Measurements from ENCODE around the gene NPR3. TPM values are rescaled to one million over a fixed set of nuclear protein-coding genes. Genes with fewer than 3 reads are reported as not detected.

NPR3 gene
- total and polyA plus RNA-seq, 2 donors (not counting 1 experiment from before 2014, with no cell fraction given) = 14.9 to 87.3 TPM

GRCh38 chr5:32753765-32754164 lies 42.6 kb downstream of the NPR3 start:
- H3K4me1 ChIP-seq (ENCODE audit: control insufficient read depth, extremely low read depth, insufficient read depth, low read length) = peaks cover 4% of the 10 kb centered on the region
- H3K79me2 ChIP-seq (ENCODE audit: control insufficient read depth, insufficient read depth, low read length) = no peaks in the 10 kb centered on the region
- no peak for TF ChIP-seq EZH2 (IDR thresholded peaks at IDR 0.05; ENCODE audit: low read length, missing control alignments)
- TF ChIP-seq, protein P1, sequence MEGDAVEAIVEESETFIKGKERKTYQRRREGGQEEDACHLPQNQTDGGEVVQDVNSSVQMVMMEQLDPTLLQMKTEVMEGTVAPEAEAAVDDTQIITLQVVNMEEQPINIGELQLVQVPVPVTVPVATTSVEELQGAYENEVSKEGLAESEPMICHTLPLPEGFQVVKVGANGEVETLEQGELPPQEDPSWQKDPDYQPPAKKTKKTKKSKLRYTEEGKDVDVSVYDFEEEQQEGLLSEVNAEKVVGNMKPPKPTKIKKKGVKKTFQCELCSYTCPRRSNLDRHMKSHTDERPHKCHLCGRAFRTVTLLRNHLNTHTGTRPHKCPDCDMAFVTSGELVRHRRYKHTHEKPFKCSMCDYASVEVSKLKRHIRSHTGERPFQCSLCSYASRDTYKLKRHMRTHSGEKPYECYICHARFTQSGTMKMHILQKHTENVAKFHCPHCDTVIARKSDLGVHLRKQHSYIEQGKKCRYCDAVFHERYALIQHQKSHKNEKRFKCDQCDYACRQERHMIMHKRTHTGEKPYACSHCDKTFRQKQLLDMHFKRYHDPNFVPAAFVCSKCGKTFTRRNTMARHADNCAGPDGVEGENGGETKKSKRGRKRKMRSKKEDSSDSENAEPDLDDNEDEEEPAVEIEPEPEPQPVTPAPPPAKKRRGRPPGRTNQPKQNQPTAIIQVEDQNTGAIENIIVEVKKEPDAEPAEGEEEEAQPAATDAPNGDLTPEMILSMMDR (conservative IDR thresholded peaks at IDR 0.05 in 1 of 2, IDR thresholded peaks at IDR 0.05 in 1 of 2; ENCODE audit: low read depth in 1 of 2, low read length in 2 of 2) = peak; percentile 5 to 17
- no peaks in the 10 kb centered on the region for H3K9me3 ChIP-seq (ENCODE audit: control insufficient read depth, insufficient read depth, low read depth, low read length)
- H3K36me3 ChIP-seq (ENCODE audit: control insufficient read depth, insufficient read depth, low read length) = no peaks in the 10 kb centered on the region
- no peak overlapping the region for H3K9ac ChIP-seq (ENCODE audit: insufficient read depth, low read length)
- H3K4me2 ChIP-seq (ENCODE audit: extremely low read depth, insufficient read depth, low read length) = no peak overlapping the region
- no peaks in the 10 kb centered on the region for H3K27me3 ChIP-seq (ENCODE audit: control insufficient read depth, insufficient read depth, low read length)
- no peak overlapping the region for H2AFZ ChIP-seq (ENCODE audit: low read length)
- H3K4me3 ChIP-seq (replicated peaks in 1 of 4; ENCODE audit: control extremely low read depth in 1 of 4, insufficient read depth in 1 of 4, low read depth in 3 of 4, low read length in 4 of 4) = no peak overlapping the region
- no peaks in the 10 kb centered on the region for H4K20me1 ChIP-seq (ENCODE audit: control insufficient read depth, extremely low read depth, insufficient read depth, low read length)
- DNase-seq (ENCODE audit: low read depth in 2 of 2) = peak; percentile 7 to 60
- peak overlapping the region; percentile 30 for H3K27ac ChIP-seq (ENCODE audit: insufficient read depth, low read length)

- H3K27ac ChIP-seq (ENCODE audit: insufficient read depth, low read length) = peak overlapping the region; percentile 30
Measured at GRCh38 chr5:32754284-32754683, 43.2 kb downstream of the NPR3 start.

DNA sequence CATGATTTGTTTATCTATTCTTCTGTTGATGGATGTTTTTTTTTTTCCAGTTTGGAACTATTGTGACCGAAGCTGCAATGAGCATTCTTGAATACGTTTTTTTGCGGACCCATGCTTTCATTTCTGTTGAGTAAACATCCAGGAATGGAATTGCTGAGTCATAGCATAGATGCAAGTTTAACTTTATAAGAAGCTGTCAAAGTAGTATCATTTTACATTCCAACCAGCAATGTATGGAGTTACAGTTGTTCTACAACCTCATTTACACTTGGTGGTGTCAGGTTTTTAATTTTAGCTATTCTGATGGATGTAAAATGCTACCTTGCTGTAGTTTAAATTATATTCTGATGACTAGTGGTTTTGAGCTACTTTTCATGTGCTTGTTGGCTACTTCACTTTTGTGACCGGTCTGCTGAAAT lies 49.0 kb downstream of the NPR3 start:
- Histone ChIP-seq H3K79me2 (ENCODE audit: control insufficient read depth, insufficient read depth, low read length) (no peaks in the 10 kb centered on the region), H2AFZ (ENCODE audit: low read length) (no peak overlapping the region), H3K4me3 (replicated peaks in 1 of 4; ENCODE audit: control extremely low read depth in 1 of 4, insufficient read depth in 1 of 4, low read depth in 3 of 4, low read length in 4 of 4) (peak overlapping the region in 1 of 4 experiments; percentile 10), H3K27ac (ENCODE audit: insufficient read depth, low read length) (peak overlapping the region; percentile 35), H3K27me3 (ENCODE audit: control insufficient read depth, insufficient read depth, low read length) (no peaks in the 10 kb centered on the region), H4K20me1 (ENCODE audit: control insufficient read depth, extremely low read depth, insufficient read depth, low read length) (no peaks in the 10 kb centered on the region), H3K9ac (ENCODE audit: insufficient read depth, low read length) (no peak overlapping the region), H3K4me1 (ENCODE audit: control insufficient read depth, extremely low read depth, insufficient read depth, low read length) (peaks cover 4% of the 10 kb centered on the region), H3K36me3 (ENCODE audit: control insufficient read depth, insufficient read depth, low read length) (no peaks in the 10 kb centered on the region), H3K4me2 (ENCODE audit: extremely low read depth, insufficient read depth, low read length) (peak overlapping the region; percentile 46), H3K9me3 (ENCODE audit: control insufficient read depth, insufficient read depth, low read depth, low read length) (no peaks in the 10 kb centered on the region)
- peak; percentile 92 to 98 for DNase-seq (ENCODE audit: low read depth in 2 of 2)
- TF ChIP-seq EZH2 (IDR thresholded peaks at IDR 0.05; ENCODE audit: low read length, missing control alignments) = no peak
- TF ChIP-seq, protein P1 (conservative IDR thresholded peaks at IDR 0.05 in 1 of 2, IDR thresholded peaks at IDR 0.05 in 1 of 2; ENCODE audit: low read depth in 1 of 2, low read length in 2 of 2) = no peak

More at GRCh38 chr5:32754284-32754683, 43.2 kb downstream of the NPR3 start:
- DNase-seq (ENCODE audit: low read depth in 2 of 2) = no peak
- Histone ChIP-seq H3K27me3 (ENCODE audit: control insufficient read depth, insufficient read depth, low read length) (no peaks in the 10 kb centered on the region), H3K9ac (ENCODE audit: insufficient read depth, low read length) (no peak overlapping the region), H3K9me3 (ENCODE audit: control insufficient read depth, insufficient read depth, low read depth, low read length) (no peaks in the 10 kb centered on the region), H3K4me3 (replicated peaks in 1 of 4; ENCODE audit: control extremely low read depth in 1 of 4, insufficient read depth in 1 of 4, low read depth in 3 of 4, low read length in 4 of 4) (no peak overlapping the region), H3K79me2 (ENCODE audit: control insufficient read depth, insufficient read depth, low read length) (no peaks in the 10 kb centered on the region), H3K36me3 (ENCODE audit: control insufficient read depth, insufficient read depth, low read length) (no peaks in the 10 kb centered on the region), H3K4me1 (ENCODE audit: control insufficient read depth, extremely low read depth, insufficient read depth, low read length) (peaks cover 4% of the 10 kb centered on the region), H2AFZ (ENCODE audit: low read length) (no peak overlapping the region), H3K4me2 (ENCODE audit: extremely low read depth, insufficient read depth, low read length) (no peak overlapping the region), H4K20me1 (ENCODE audit: control insufficient read depth, extremely low read depth, insufficient read depth, low read length) (no peaks in the 10 kb centered on the region)
- TF ChIP-seq, protein P1 (conservative IDR thresholded peaks at IDR 0.05 in 1 of 2, IDR thresholded peaks at IDR 0.05 in 1 of 2; ENCODE audit: low read depth in 1 of 2, low read length in 2 of 2) = no peak
- TF ChIP-seq EZH2 (IDR thresholded peaks at IDR 0.05; ENCODE audit: low read length, missing control alignments) = no peak

All from fibroblast of lung (primary cell).